M059J (cell line): ENCODE results near the gene KCNH3. TPM values are rescaled to one million over a fixed set of nuclear protein-coding genes. Genes with fewer than 3 reads are reported as not detected.
"Not testable (repeated sequence)": the region's sequence is repeated elsewhere in the genome, so short reads cannot be mapped to it uniquely, and the experiment has no call there.

Source experiments
- DNase-seq: peaks from one replicate; pipeline ENCODE4 v3.0.0-alpha.2; 2012; ENCODE audit warnings: low read depth
- total RNA-seq: library from RNA; depleted of rRNA; stranded (reverse); fragments of >200 nt; shearing (Covaris generic); gene quantifications from 2 replicates; pipeline ENCODE4 v1.2.3, GENCODE V29; 2014; rRNA removed

Gene KCNH3
- total RNA-seq, 1 experiment from 2014 or later: 0.05 TPM

DNA sequence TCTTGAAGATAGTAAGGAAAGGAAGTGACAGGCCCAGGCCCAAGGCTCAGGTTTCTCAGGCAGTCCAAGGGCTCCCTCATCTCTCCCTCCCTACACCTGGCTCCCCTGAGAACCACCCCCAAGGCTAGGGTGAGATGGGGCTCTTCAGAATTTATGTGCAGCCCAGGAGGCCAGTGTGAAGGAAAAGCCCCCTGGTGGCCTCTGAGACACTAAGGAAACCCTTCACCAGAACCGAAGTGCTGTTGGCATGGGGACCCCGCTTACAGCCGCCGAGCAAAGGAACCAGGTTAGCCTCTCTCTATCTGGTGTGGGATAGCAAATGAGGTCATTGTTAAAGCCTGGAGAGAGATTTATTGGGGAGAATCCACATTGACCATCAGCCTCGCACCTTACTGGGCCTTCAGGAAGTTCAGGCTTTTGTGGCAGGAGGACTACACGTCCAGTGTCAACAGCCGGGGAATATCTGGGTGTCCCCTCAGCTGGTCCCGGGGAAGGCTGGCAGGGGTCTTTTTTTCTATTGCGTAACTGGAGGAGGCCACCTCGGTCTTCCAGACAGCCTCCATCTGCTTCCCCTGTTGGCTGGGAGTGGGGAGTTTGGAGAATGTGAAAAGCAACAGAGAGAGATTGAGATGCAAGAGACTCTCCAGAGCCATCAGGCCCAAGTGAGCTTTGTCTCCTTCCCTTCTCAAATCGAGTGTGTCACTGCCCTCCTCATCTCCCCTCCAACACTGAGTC lies 48.5 kb downstream of the KCNH3 start:
- no peak for DNase-seq

- no peak for DNase-seq
Observed at GRCh38 chr12:49588281-49588680, 49.5 kb downstream of the KCNH3 start.

DNA sequence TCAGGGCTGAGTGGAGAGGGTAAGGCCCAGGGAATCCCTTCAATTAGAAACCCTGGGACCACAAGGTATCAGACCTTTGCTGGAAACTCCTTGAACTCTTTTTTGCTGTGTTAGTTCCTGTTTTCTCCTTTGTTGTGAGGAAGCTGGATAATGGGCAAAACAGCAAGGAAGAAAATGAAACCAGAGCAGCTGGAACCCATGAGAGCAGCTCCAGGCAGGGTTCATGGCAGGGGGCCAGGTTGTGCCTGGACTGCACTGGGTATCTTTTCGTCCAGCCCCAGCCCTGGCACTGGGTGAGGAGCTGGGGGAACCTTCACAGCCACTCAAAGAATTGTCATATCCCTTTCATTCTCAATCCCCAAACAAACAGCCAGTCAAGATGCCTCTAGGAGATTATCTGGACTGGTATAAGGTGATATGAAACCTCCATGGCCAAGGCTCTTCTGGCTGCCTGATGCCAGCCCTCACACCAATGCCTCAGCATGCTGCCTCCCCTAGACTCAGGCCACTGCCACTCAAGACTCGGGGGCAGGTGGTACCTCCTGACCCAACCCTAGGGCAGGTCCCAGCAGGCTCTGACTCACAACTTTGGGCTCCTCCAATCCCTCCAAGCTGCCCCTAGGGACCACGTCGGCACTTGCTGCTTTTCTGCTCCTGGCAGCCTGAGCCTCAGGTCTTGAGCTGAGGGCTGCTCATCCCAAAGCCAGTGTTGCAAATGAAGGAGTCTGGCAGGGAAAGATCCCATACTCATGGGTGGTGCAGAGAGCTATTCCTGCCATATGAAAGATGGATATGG lies 50.1 kb downstream of the KCNH3 start:
- no peak for DNase-seq

DNA sequence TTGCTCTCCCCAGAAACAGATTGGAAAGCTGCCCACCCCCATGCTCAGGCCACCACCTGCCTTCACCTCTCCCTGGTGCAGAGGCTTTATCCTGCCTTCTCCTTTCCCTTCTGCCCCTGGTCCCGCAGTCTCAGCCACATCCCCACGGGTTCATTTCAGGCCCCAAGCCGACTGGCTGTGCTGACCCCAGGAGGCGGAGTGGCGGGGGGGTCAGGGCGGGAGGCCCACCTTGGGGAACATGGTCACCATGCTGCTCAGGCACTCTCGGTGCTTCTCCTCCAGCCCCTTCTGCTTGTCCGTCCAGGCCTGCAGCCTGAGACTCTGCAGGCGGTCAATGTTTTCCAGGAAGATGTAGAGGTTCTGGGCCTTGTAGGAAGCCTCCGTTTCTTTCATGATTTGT lies 59.7 kb downstream of the KCNH3 start:
- DNase-seq: no peak

- no peak for DNase-seq
Observed at GRCh38 chr12:49599961-49600360, 61.1 kb downstream of the KCNH3 start.

GRCh38 chr12:49603721-49604120 lies 64.9 kb downstream of the KCNH3 start:
- no peak for DNase-seq

DNA sequence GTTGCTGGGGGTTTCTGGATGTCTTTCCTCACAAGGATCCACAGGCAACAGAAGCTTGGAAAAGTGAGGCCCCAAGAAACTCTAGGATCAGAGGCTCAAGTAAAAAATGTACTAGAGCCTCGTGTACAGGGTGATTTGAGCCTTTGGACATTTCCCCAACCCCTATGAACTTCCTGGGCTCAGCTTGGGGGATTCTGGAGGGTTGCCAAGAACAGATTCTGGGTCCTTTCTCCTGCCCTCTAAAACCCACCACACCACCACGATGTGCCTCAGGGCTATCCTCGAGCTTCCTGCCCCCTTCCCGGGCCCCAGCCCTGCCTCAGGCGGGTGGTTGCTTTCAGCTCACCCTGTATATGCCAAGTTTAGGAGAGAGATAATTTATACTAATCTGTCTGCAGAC lies 66.0 kb downstream of the KCNH3 start:
- DNase-seq: no peak

- not testable (repeated sequence) for DNase-seq
Observed at GRCh38 chr12:49605539-49605938, 66.7 kb downstream of the KCNH3 start, which contains the start of gene FAM186B. FAM186B (minus strand) TSS chr12:49605639; CDS start chr12:49605477, 162 bp downstream.

Other genes with a start within 250 kb of the KCNH3 start
- 0.12 TPM in 1 of 2 replicates, not detected in the other for gene PRPH, start 243.9 kb upstream of the KCNH3 start, total RNA-seq
- gene TROAP, start 215.8 kb upstream of the KCNH3 start, total RNA-seq: 31.3 and 47.4 TPM in 2 replicates
- 0.39 TPM in 1 of 2 replicates, not detected in the other for gene C1QL4, start 201.8 kb upstream of the KCNH3 start, total RNA-seq
- 8.2 and 12.3 TPM in 2 replicates for gene DNAJC22, start 192.1 kb upstream of the KCNH3 start, total RNA-seq
- gene SPATS2, start 171.6 kb upstream of the KCNH3 start, total RNA-seq: 12.3 and 29.9 TPM in 2 replicates
- 58.1 and 62.6 TPM in 2 replicates for gene MCRS1, start 29.1 kb downstream of the KCNH3 start, total RNA-seq
- gene FAM186B, start 66.6 kb downstream of the KCNH3 start, total RNA-seq: 0.07 TPM in 1 of 2 replicates, not detected in the other
- 7.8 and 9.8 TPM in 2 replicates for gene PRPF40B, start 84.5 kb downstream of the KCNH3 start, total RNA-seq
- 18.3 and 30.4 TPM in 2 replicates for gene FMNL3, start 168.4 kb downstream of the KCNH3 start, total RNA-seq
- gene TMBIM6, start 202.5 kb downstream of the KCNH3 start, total RNA-seq: 585 and 680 TPM in 2 replicates